ENCODE measurements around the gene NAT10. TPM values are rescaled to one million over a fixed set of nuclear protein-coding genes. Genes with fewer than 3 reads are reported as not detected.
"Not testable (repeated sequence)": the region's sequence is repeated elsewhere in the genome, so short reads cannot be mapped to it uniquely, and the experiment has no call there.

The NAT10 gene
- total and polyA plus RNA-seq, 7 experiments from 2014 or later, result 33.8 to 104 (median 69.3) TPM

- POLR2A ChIA-PET, result interaction anchor here (1.2 kb wide), 1 partner anchor 14 kb away, joined by 3 read pairs; no protein-coding TSS in a partner anchor
- H3K36me3 ChIP-seq (ENCODE audit: control insufficient read depth in 2 of 3, insufficient read depth in 3 of 3, low read length in 3 of 3); ATAC-seq; CTCF ChIA-PET; H3K9me3 Mint-ChIP-seq; intact Hi-C loops (cut with micrococcal nuclease); H3K27me3 ChIP-seq (ENCODE audit: control insufficient read depth in 2 of 2, insufficient read depth in 2 of 2, low read length in 2 of 2); H3K4me3 ChIP-seq (ENCODE audit: low read length); H3K27me3 Mint-ChIP-seq; DNase-seq; H3K27ac ChIP-seq (ENCODE audit: low read depth, low read length); H3K9me3 ChIP-seq (ENCODE audit: control insufficient read depth in 2 of 3, low read length in 3 of 3): not testable (repeated sequence)
- H3K4me1 Mint-ChIP-seq, result peaks cover 38 to 84% (median 69%) of the 10 kb centered on the region in 7 donors
- H3K4me3 Mint-ChIP-seq, result peak overlapping the region in 1 of 10 donors; percentile 32
- peaks cover 12 to 14% of the 10 kb centered on the region in 2 donors for H3K4me1 ChIP-seq (ENCODE audit: control insufficient read depth in 2 of 2, insufficient read depth in 2 of 2, low read length in 2 of 2)
- H3K27ac Mint-ChIP-seq, result peak overlapping the region in 2 of 9 donors; percentile 38 to 77
- H3K36me3 Mint-ChIP-seq, result peaks cover 0 to 23% (median 18%) of the 10 kb centered on the region in 5 donors
These were observed 38.7 kb upstream of the NAT10 start for GRCh38 chr11:34066766-34067165.

- H3K4me1 ChIP-seq (ENCODE audit: control insufficient read depth in 2 of 2, insufficient read depth in 2 of 2, low read length in 2 of 2), result peaks cover 12 to 14% of the 10 kb centered on the region in 2 donors
- ATAC-seq, result no peak
- H3K27me3 Mint-ChIP-seq, result no peaks in the 10 kb centered on the region
- POLR2A ChIA-PET, result interaction anchor here (0.6 kb wide), 1 partner anchor 9 kb away, joined by 3 read pairs; no protein-coding TSS in a partner anchor
- H3K36me3 ChIP-seq (ENCODE audit: control insufficient read depth in 2 of 3, insufficient read depth in 3 of 3, low read length in 3 of 3), result peaks cover 2 to 12% (median 7%) of the 10 kb centered on the region in 3 experiments
- H3K4me3 Mint-ChIP-seq, result peak overlapping the region in 7 of 10 donors; percentile 1 to 47 (median 12)
- no peak overlapping the region for H3K4me3 ChIP-seq (ENCODE audit: low read length)
- peaks cover 0 to 19% (median 14%) of the 10 kb centered on the region in 5 donors for H3K36me3 Mint-ChIP-seq
- intact Hi-C loops (cut with micrococcal nuclease), result loop anchor here in 1 of 2 donors (2.0 kb wide), 1 partner anchor 15 kb away; no protein-coding TSS in a partner anchor
- H3K9me3 ChIP-seq (ENCODE audit: control insufficient read depth in 2 of 3, low read length in 3 of 3), result no peaks in the 10 kb centered on the region
- DNase-seq, result no peak
- no peaks in the 10 kb centered on the region for H3K9me3 Mint-ChIP-seq
- H3K27ac ChIP-seq (ENCODE audit: low read depth, low read length), result no peak overlapping the region
- CTCF ChIA-PET, result no interaction called here
- no peaks in the 10 kb centered on the region for H3K27me3 ChIP-seq (ENCODE audit: control insufficient read depth in 2 of 2, insufficient read depth in 2 of 2, low read length in 2 of 2)
- H3K27ac Mint-ChIP-seq, result peak overlapping the region in 5 of 9 donors; percentile 17 to 77 (median 56)
- peaks cover 33 to 78% (median 68%) of the 10 kb centered on the region in 7 donors for H3K4me1 Mint-ChIP-seq
These were observed 37.9 kb upstream of the NAT10 start for GRCh38 chr11:34067383-34068065.

GRCh38 chr11:34068111-34068510 lies 37.3 kb upstream of the NAT10 start:
- Mint-ChIP-seq H3K9me3 (no peaks in the 10 kb centered on the region), H3K27me3 (no peaks in the 10 kb centered on the region), H3K4me3 (peak overlapping the region in 5 of 10 donors; percentile 1 to 48 (median 12)), H3K27ac (peak overlapping the region in 5 of 9 donors; percentile 1 to 56 (median 17)), H3K36me3 (peaks cover 0 to 18% (median 10%) of the 10 kb centered on the region in 5 donors), H3K4me1 (peaks cover 28 to 76% (median 64%) of the 10 kb centered on the region in 7 donors)
- intact Hi-C loops (cut with micrococcal nuclease), result loop anchor here in 1 of 2 donors (2.0 kb wide), 1 partner anchor 15 kb away; no protein-coding TSS in a partner anchor
- DNase-seq (no peak), ATAC-seq (no peak)
- no peaks in the 10 kb centered on the region for H3K9me3 ChIP-seq (ENCODE audit: control insufficient read depth in 2 of 3, low read length in 3 of 3)
- H3K4me3 ChIP-seq (ENCODE audit: low read length), result no peak overlapping the region
- ChIA-PET CTCF (no interaction called here), POLR2A (interaction anchor here (0.6 kb wide), 1 partner anchor 8 kb away, joined by 3 read pairs; no protein-coding TSS in a partner anchor)
- H3K36me3 ChIP-seq (ENCODE audit: control insufficient read depth in 2 of 3, insufficient read depth in 3 of 3, low read length in 3 of 3), result peaks cover 7 to 16% (median 13%) of the 10 kb centered on the region in 3 experiments
- peaks cover 9 to 14% of the 10 kb centered on the region in 2 donors for H3K4me1 ChIP-seq (ENCODE audit: control insufficient read depth in 2 of 2, insufficient read depth in 2 of 2, low read length in 2 of 2)
- no peaks in the 10 kb centered on the region for H3K27me3 ChIP-seq (ENCODE audit: control insufficient read depth in 2 of 2, insufficient read depth in 2 of 2, low read length in 2 of 2)
- H3K27ac ChIP-seq (ENCODE audit: low read depth, low read length), result no peak overlapping the region

- H3K27me3 Mint-ChIP-seq, result not testable (repeated sequence)
- peaks cover 12 to 39% (median 19%) of the 10 kb centered on the region in 3 experiments for H3K36me3 ChIP-seq (ENCODE audit: control insufficient read depth in 2 of 3, insufficient read depth in 3 of 3, low read length in 3 of 3)
- H3K27ac Mint-ChIP-seq, result peak overlapping the region in 5 of 9 donors; percentile 8 to 62 (median 38)
These were observed 34.1 kb upstream of the NAT10 start for GRCh38 chr11:34071306-34071705.

GRCh38 chr11:34072041-34072440 lies 33.4 kb upstream of the NAT10 start:
- ChIA-PET POLR2A (no interaction called here), CTCF (interaction anchor here (0.7 kb wide), 1 partner anchor 48 kb away, joined by 4 read pairs; no protein-coding TSS in a partner anchor)
- Histone ChIP-seq H3K9me3 (ENCODE audit: control insufficient read depth in 2 of 3, low read length in 3 of 3) (no peaks in the 10 kb centered on the region), H3K27me3 (ENCODE audit: control insufficient read depth in 2 of 2, insufficient read depth in 2 of 2, low read length in 2 of 2) (no peaks in the 10 kb centered on the region), H3K4me1 (ENCODE audit: control insufficient read depth in 2 of 2, insufficient read depth in 2 of 2, low read length in 2 of 2) (peaks cover 7 to 18% of the 10 kb centered on the region in 2 donors), H3K4me3 (ENCODE audit: low read length) (no peak overlapping the region), H3K36me3 (ENCODE audit: control insufficient read depth in 2 of 3, insufficient read depth in 3 of 3, low read length in 3 of 3) (peaks cover 14 to 46% (median 22%) of the 10 kb centered on the region in 3 experiments), H3K27ac (ENCODE audit: low read depth, low read length) (no peak overlapping the region)
- Mint-ChIP-seq H3K36me3 (peaks cover 3 to 27% (median 20%) of the 10 kb centered on the region in 5 donors), H3K4me3 (no peak overlapping the region), H3K4me1 (peaks cover 21 to 70% (median 61%) of the 10 kb centered on the region in 7 donors), H3K27me3 (no peaks in the 10 kb centered on the region), H3K27ac (peak overlapping the region in 2 of 9 donors; percentile 48 to 50), H3K9me3 (no peaks in the 10 kb centered on the region)
- intact Hi-C loops (cut with micrococcal nuclease), result loop anchor here (2.0 to 5.0 kb wide), 2 partner anchors 15 to 75 kb away; no protein-coding TSS in a partner anchor
- DNase-seq (no peak), ATAC-seq (no peak)

More at GRCh38 chr11:34071306-34071705, 34.1 kb upstream of the NAT10 start:
- DNase-seq; H3K4me3 ChIP-seq (ENCODE audit: low read length); H3K9me3 ChIP-seq (ENCODE audit: control insufficient read depth in 2 of 3, low read length in 3 of 3); H3K27ac ChIP-seq (ENCODE audit: low read depth, low read length); H3K27me3 ChIP-seq (ENCODE audit: control insufficient read depth in 2 of 2, insufficient read depth in 2 of 2, low read length in 2 of 2); ATAC-seq; H3K4me3 Mint-ChIP-seq; H3K9me3 Mint-ChIP-seq: not testable (repeated sequence)
- H3K4me1 ChIP-seq (ENCODE audit: control insufficient read depth in 2 of 2, insufficient read depth in 2 of 2, low read length in 2 of 2), result peaks cover 7 to 18% of the 10 kb centered on the region in 2 donors
- CTCF ChIA-PET, result interaction anchor here (0.6 to 0.7 kb wide), 2 partner anchors 47 to 674 kb away, joined by 3 to 4 read pairs; no protein-coding TSS in a partner anchor
- peaks cover 25 to 73% (median 63%) of the 10 kb centered on the region in 7 donors for H3K4me1 Mint-ChIP-seq
- intact Hi-C loops (cut with micrococcal nuclease), result loop anchor here (2.0 to 5.0 kb wide), 2 partner anchors 74 to 75 kb away; no protein-coding TSS in a partner anchor
- peaks cover 3 to 26% (median 19%) of the 10 kb centered on the region in 5 donors for H3K36me3 Mint-ChIP-seq
- POLR2A ChIA-PET, result interaction anchor here (0.9 kb wide), 1 partner anchor 31 kb away, joined by 4 read pairs; no protein-coding TSS in a partner anchor

- Histone ChIP-seq H3K36me3 (ENCODE audit: control insufficient read depth in 2 of 3, insufficient read depth in 3 of 3, low read length in 3 of 3) (peaks cover 14 to 53% (median 22%) of the 10 kb centered on the region in 3 experiments), H3K4me1 (ENCODE audit: control insufficient read depth in 2 of 2, insufficient read depth in 2 of 2, low read length in 2 of 2) (peaks cover 7 to 16% of the 10 kb centered on the region in 2 donors), H3K27me3 (ENCODE audit: control insufficient read depth in 2 of 2, insufficient read depth in 2 of 2, low read length in 2 of 2) (no peaks in the 10 kb centered on the region), H3K9me3 (ENCODE audit: control insufficient read depth in 2 of 3, low read length in 3 of 3) (no peaks in the 10 kb centered on the region), H3K4me3 (ENCODE audit: low read length) (no peak overlapping the region), H3K27ac (ENCODE audit: low read depth, low read length) (no peak overlapping the region)
- ChIA-PET CTCF (no interaction called here), POLR2A (interaction anchor here (1.0 kb wide), 1 partner anchor 32 kb away, joined by 3 read pairs; the partner anchor contains the start of gene NAT10)
- H3K27ac Mint-ChIP-seq, result peak overlapping the region in 5 of 9 donors; percentile 23 to 56 (median 36)
- intact Hi-C loops (cut with micrococcal nuclease), result loop anchor here (2.0 to 5.0 kb wide), 2 partner anchors 14 to 76 kb away; no protein-coding TSS in a partner anchor
- DNase-seq (no peak), ATAC-seq (no peak)
- no peaks in the 10 kb centered on the region for H3K27me3 Mint-ChIP-seq
- peaks cover 16 to 65% (median 61%) of the 10 kb centered on the region in 7 donors for H3K4me1 Mint-ChIP-seq
- no peaks in the 10 kb centered on the region for H3K9me3 Mint-ChIP-seq
- H3K36me3 Mint-ChIP-seq, result peaks cover 3 to 29% (median 23%) of the 10 kb centered on the region in 5 donors
- no peak overlapping the region for H3K4me3 Mint-ChIP-seq
These were observed 32.6 kb upstream of the NAT10 start for GRCh38 chr11:34072832-34073231.
